H9 (cell line): ENCODE measurements around the gene GTPBP6. TPM values are rescaled to one million over a fixed set of nuclear protein-coding genes. Genes with fewer than 3 reads are reported as not detected.

Experiments used
- DNase-seq: peaks from one replicate; pipeline ENCODE4 v3.0.0-alpha.2; 2017
- H2AFZ ChIP-seq: one replicate; pipeline ENCODE4 v1.6.1; 2013; ENCODE audit warnings: mild to moderate bottlenecking, low read length, control low read depth, moderate library complexity
- H2AK5ac ChIP-seq: 2 replicates; pipeline ENCODE4 v1.6.1; 2013; ENCODE audit warnings: low read length, control low read depth, mixed read lengths; ENCODE audit not compliant: insufficient read length
- H2BK120ac ChIP-seq: one replicate; pipeline ENCODE4 v1.6.1; 2013; ENCODE audit warnings: low read depth, mild to moderate bottlenecking, low read length, control low read depth, inconsistent platforms; ENCODE audit not compliant: poor library complexity, severe bottlenecking
- H2BK12ac ChIP-seq: 2 replicates; pipeline ENCODE4 v1.6.1; 2013; ENCODE audit warnings: low read length, control low read depth, mixed read lengths, low read depth; ENCODE audit not compliant: insufficient read length
- H2BK15ac ChIP-seq: 2 replicates; pipeline ENCODE4 v1.6.1; 2013; ENCODE audit warnings: low read depth, low read length, control low read depth
- H2BK20ac ChIP-seq: one replicate; pipeline ENCODE4 v1.6.1; 2013; ENCODE audit warnings: low read depth, mild to moderate bottlenecking, low read length, control low read depth, inconsistent platforms; ENCODE audit not compliant: poor library complexity, severe bottlenecking
- H2BK5ac ChIP-seq: 2 replicates; pipeline ENCODE4 v1.6.1; 2013; ENCODE audit warnings: low read length, control low read depth, mixed read lengths; ENCODE audit not compliant: insufficient read length
- H3K14ac ChIP-seq: 2 replicates; pipeline ENCODE4 v1.6.1; 2013; ENCODE audit warnings: low read length, control low read depth; ENCODE audit not compliant: insufficient read depth
- H3K18ac ChIP-seq: 2 replicates; pipeline ENCODE4 v1.6.1; 2013; ENCODE audit warnings: low read depth, mild to moderate bottlenecking, mixed read lengths, low read length, control low read depth; ENCODE audit not compliant: insufficient read length
- H3K23ac ChIP-seq: 2 replicates; pipeline ENCODE4 v1.6.1; 2013; ENCODE audit warnings: low read length, control low read depth, mixed read lengths, low read depth; ENCODE audit not compliant: insufficient read length
- H3K23me2 ChIP-seq: 2 replicates; pipeline ENCODE4 v1.6.1; 2013; ENCODE audit warnings: low read depth, mild to moderate bottlenecking, mixed read lengths, low read length, control low read depth; ENCODE audit not compliant: insufficient read length, poor library complexity, severe bottlenecking
- H3K27ac ChIP-seq: 2 replicates; pipeline ENCODE4 v1.5.1; 2013; ENCODE audit warnings: low read length, control low read depth, mixed read lengths, low read depth; ENCODE audit not compliant: insufficient read length
- H3K27me3 ChIP-seq: 2 replicates; pipeline ENCODE4 v1.6.1; 2013; ENCODE audit warnings: low read length, control low read depth, inconsistent platforms; ENCODE audit not compliant: insufficient read depth
- H3K4ac ChIP-seq: 2 replicates; pipeline ENCODE4 v1.6.1; 2013; ENCODE audit warnings: low read depth, mild to moderate bottlenecking, control low read depth, inconsistent platforms, low read length, moderate library complexity
- H3K4me1 ChIP-seq: 2 replicates; pipeline ENCODE4 v1.6.1; 2013; ENCODE audit warnings: low read length, control low read depth, inconsistent platforms; ENCODE audit not compliant: insufficient read depth
- H3K4me2 ChIP-seq: 2 replicates; pipeline ENCODE4 v1.6.1; 2013; ENCODE audit warnings: low read length, control low read depth, mixed read lengths; ENCODE audit not compliant: insufficient read length, insufficient read depth
- H3K56ac ChIP-seq: 2 replicates; pipeline ENCODE4 v1.6.1; 2013; ENCODE audit warnings: low read depth, mild to moderate bottlenecking, mixed read lengths, low read length, control low read depth; ENCODE audit not compliant: insufficient read length
- H3K79me1 ChIP-seq: 2 replicates; pipeline ENCODE4 v1.6.1; 2013; ENCODE audit warnings: low read depth, mild to moderate bottlenecking, moderate library complexity, low read length, control low read depth, inconsistent platforms; ENCODE audit not compliant: insufficient read depth, poor library complexity, severe bottlenecking
- H3K79me2 ChIP-seq: 2 replicates; pipeline ENCODE4 v1.6.1; 2013; ENCODE audit warnings: low read length, control low read depth, inconsistent platforms; ENCODE audit not compliant: insufficient read depth
- H3K9ac ChIP-seq: 2 replicates; pipeline ENCODE4 v1.6.1; 2013; ENCODE audit warnings: low read length, control low read depth, mixed read lengths; ENCODE audit not compliant: insufficient read length; ENCODE audit errors: extremely low read depth
- H3K9me3 ChIP-seq: one replicate; pipeline ENCODE4 v1.6.1; 2013; ENCODE audit warnings: low read depth, low read length, inconsistent platforms; ENCODE audit not compliant: control insufficient read depth
- H3T11ph ChIP-seq: one replicate; pipeline ENCODE4 v1.6.1; 2013; ENCODE audit warnings: mild to moderate bottlenecking, low read length, control low read depth, inconsistent platforms
- H4K20me1 ChIP-seq: one replicate; pipeline ENCODE4 v1.6.1; 2013; ENCODE audit not compliant: control insufficient read depth, insufficient read length, insufficient read depth
- H4K5ac ChIP-seq: 2 replicates; pipeline ENCODE4 v1.6.1; 2013; ENCODE audit warnings: low read depth, mild to moderate bottlenecking, mixed read lengths, low read length, control low read depth; ENCODE audit not compliant: insufficient read length
- H4K8ac ChIP-seq: replicated peaks from 2 replicates; pipeline ENCODE4 v1.6.1; 2013; ENCODE audit warnings: low read length, control low read depth, mixed read lengths, low read depth; ENCODE audit not compliant: insufficient read length
- H4K91ac ChIP-seq: 2 replicates; pipeline ENCODE4 v1.6.1; 2013; ENCODE audit warnings: low read depth, mild to moderate bottlenecking, moderate library complexity, mixed read lengths, low read length, control low read depth; ENCODE audit not compliant: insufficient read length
- H3K27ac Mint-ChIP-seq, 3 experiments: 2 replicates in 2 of 3; 3 replicates in 1 of 3; pipeline ENCODE4 v1.8.0; 2020 to 2021; ENCODE audit warnings: mixed read lengths in 3 of 3, mild to moderate bottlenecking in 1 of 3, moderate library complexity in 1 of 3
- H3K27me3 Mint-ChIP-seq: 2 replicates; pipeline ENCODE4 v1.8.0; 2021; ENCODE audit warnings: low read depth, mild to moderate bottlenecking, moderate library complexity, mixed read lengths
- H3K36me3 Mint-ChIP-seq, 3 experiments: 2 replicates in 2 of 3; 3 replicates in 1 of 3; pipeline ENCODE4 v1.8.0; 2020 to 2021; ENCODE audit warnings: low read depth in 3 of 3, mixed read lengths in 3 of 3; ENCODE audit not compliant: insufficient read depth in 1 of 3
- H3K4me1 Mint-ChIP-seq, 2 experiments: 2 replicates each; pipeline ENCODE4 v1.8.0; 2020; ENCODE audit warnings: mixed read lengths in 2 of 2
- H3K4me3 Mint-ChIP-seq, 2 experiments: 2 replicates in 1 of 2; 3 replicates in 1 of 2; pipeline ENCODE4 v1.8.0; 2020 to 2021; ENCODE audit warnings: mild to moderate bottlenecking in 2 of 2, mixed read lengths in 2 of 2, moderate library complexity in 1 of 2
- H3K9me3 Mint-ChIP-seq, 2 experiments: 2 replicates in 1 of 2; 3 replicates in 1 of 2; pipeline ENCODE4 v1.8.0; 2020; ENCODE audit warnings: mild to moderate bottlenecking in 2 of 2, mixed read lengths in 2 of 2, moderate library complexity in 1 of 2
- WGBS: extraction: QIAGEN DNeasy Blood & Tissue Kit; methylation state at CpG from one replicate; pipeline ENCODE4 v1.1.7; 2013; ENCODE audit warnings: missing lambda C conversion rate, low lambda C conversion rate, mixed read lengths; ENCODE audit not compliant: insufficient read length; ENCODE audit errors: extremely low coverage; 5-methylcytosine and 5-hydroxymethylcytosine counted together
- total RNA-seq: library from RNA; stranded (reverse); gene quantifications from 2 replicates; pipeline ENCODE4 v1.2.1, GENCODE V29; 2021
- TF ChIP-seq, protein P1 (sequence below): fragments of 200-600 bp; sonication (generic); conservative IDR thresholded peaks from 3 replicates; pipeline ENCODE4 v1.8.0; 2021; ENCODE audit warnings: antibody characterized with exemption, mild to moderate bottlenecking

GTPBP6 gene
- total RNA-seq, 1 experiment from 2014 or later: 64.0 TPM

DNA sequence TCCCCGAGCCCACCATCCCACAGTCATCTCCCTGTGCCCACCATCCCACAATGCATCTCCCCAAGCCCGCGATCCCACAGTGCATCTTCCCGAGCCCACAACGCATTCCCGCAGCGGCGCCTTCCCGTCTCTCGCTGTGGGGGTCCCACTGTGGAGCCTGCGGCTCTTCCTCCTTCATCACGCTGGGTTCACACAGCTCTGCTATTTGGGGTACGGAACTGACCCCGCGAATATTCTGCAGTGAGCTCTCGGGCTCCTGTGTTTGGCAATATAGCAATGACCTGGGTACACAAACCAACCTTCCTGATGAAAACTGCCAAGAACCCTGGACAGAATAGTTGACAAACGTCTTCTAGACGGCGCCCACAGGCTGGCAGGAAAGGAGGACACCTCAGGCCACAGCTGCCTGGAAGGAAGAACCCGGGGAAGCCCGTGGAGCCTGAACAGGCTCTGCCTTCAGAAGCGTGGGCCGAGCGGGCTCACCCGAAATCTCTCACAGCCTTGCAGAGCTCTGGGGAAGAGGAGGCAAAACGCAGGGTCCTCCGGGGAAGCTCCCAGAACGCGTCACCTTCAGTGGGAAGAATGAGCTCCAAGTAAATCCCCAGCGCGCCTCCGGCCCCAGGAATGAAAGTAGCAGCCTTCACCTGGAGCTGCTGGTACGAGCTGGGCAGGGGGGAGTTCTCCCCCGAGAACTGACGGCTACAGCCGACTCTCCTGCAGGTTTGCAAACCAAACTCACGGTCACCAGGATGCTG, 45.2 kb upstream of the GTPBP6 start:
- DNase-seq: no peak

More for the DNA sequence above, 45.2 kb upstream of the GTPBP6 start:
- H3K4me1 Mint-ChIP-seq: peaks cover under 1 to 5% of the 10 kb centered on the region in 2 experiments; a peak in 3 of 4 replicates
- no peak overlapping the region for H2BK5ac ChIP-seq
- H3K4ac ChIP-seq: no peak overlapping the region
- no peak overlapping the region for H4K91ac ChIP-seq
- no peak overlapping the region for H3K18ac ChIP-seq
- H3K9me3 ChIP-seq: no peaks in the 10 kb centered on the region
- WGBS: no CpG with 5 or more reads among the region's 37 CpGs
- no peak overlapping the region for H2BK20ac ChIP-seq
- no peak overlapping the region for H3K56ac ChIP-seq
- peaks cover 36 to 52% (median 44%) of the 10 kb centered on the region in 3 experiments for H3K36me3 Mint-ChIP-seq
- H3K27me3 ChIP-seq: no peaks in the 10 kb centered on the region
- peaks cover 10% of the 10 kb centered on the region for H3K79me1 ChIP-seq
- peak overlapping the region in 1 of 3 experiments; percentile 29; a peak in 2 of 7 replicates for H3K27ac Mint-ChIP-seq
- 0 out of 5 replicates have a peak, but pooled peaks cover 0 to 3% of the 10 kb centered on the region in 2 experiments for H3K9me3 Mint-ChIP-seq
- no peak overlapping the region for H4K8ac ChIP-seq
- H3K4me3 Mint-ChIP-seq: no peak overlapping the region
- no peaks in the 10 kb centered on the region for H3K23me2 ChIP-seq
- no peak overlapping the region for H3K9ac ChIP-seq
- H2BK120ac ChIP-seq: no peak overlapping the region
- no peak overlapping the region for H3K14ac ChIP-seq
- H2BK15ac ChIP-seq: no peak overlapping the region; the same call in 1 of the 2 replicates
- H2AFZ ChIP-seq: no peak overlapping the region
- TF ChIP-seq, protein P1, sequence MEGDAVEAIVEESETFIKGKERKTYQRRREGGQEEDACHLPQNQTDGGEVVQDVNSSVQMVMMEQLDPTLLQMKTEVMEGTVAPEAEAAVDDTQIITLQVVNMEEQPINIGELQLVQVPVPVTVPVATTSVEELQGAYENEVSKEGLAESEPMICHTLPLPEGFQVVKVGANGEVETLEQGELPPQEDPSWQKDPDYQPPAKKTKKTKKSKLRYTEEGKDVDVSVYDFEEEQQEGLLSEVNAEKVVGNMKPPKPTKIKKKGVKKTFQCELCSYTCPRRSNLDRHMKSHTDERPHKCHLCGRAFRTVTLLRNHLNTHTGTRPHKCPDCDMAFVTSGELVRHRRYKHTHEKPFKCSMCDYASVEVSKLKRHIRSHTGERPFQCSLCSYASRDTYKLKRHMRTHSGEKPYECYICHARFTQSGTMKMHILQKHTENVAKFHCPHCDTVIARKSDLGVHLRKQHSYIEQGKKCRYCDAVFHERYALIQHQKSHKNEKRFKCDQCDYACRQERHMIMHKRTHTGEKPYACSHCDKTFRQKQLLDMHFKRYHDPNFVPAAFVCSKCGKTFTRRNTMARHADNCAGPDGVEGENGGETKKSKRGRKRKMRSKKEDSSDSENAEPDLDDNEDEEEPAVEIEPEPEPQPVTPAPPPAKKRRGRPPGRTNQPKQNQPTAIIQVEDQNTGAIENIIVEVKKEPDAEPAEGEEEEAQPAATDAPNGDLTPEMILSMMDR: no peak
- no peak overlapping the region for H3T11ph ChIP-seq
- H3K79me2 ChIP-seq: peaks cover 3% of the 10 kb centered on the region; the same call in 1 of the 2 replicates
- no peak overlapping the region for H3K27ac ChIP-seq
- H3K27me3 Mint-ChIP-seq: no peaks in the 10 kb centered on the region
- no peak overlapping the region for H2BK12ac ChIP-seq
- H3K23ac ChIP-seq: no peak overlapping the region
- no peak overlapping the region for H4K5ac ChIP-seq
- peaks cover 2% of the 10 kb centered on the region for H4K20me1 ChIP-seq
- H3K4me2 ChIP-seq: no peak overlapping the region
- no peaks in the 10 kb centered on the region for H3K4me1 ChIP-seq
- H2AK5ac ChIP-seq: no peak overlapping the region
